Left cardiac atrium (tissue), 4 donors: Measurements from ENCODE around the gene ZFYVE28. TPM values are rescaled to one million over a fixed set of nuclear protein-coding genes. Genes with fewer than 3 reads are reported as not detected.
A peak's percentile ranks its signal among the peaks of the same experiment; 100 is the strongest.

ENCODE experiments used
- ATAC-seq, 2 donors: fragments of 200-7000 bp; cut with Tn5 transposase; one replicate each; pipeline ENCODE4 v1.9.1; 2020; ENCODE audit warnings: mild to moderate bottlenecking in 2 of 2, moderate library complexity in 2 of 2
- DNase-seq: peaks from one replicate; pipeline ENCODE4 v3.0.0-alpha.2; 2020
- intact Hi-C, 2 donors: fragments of 100-400 bp; cut with DNase I; formaldehyde crosslinking; loops; one replicate each; pipeline versions ENCODE4 v1.14.1 to v1.15.1; 2022 to 2023
- total RNA-seq, 2 donors: library from RNA; stranded (reverse); fragmentation: NEBNext Ultra II Directional; extraction: Animal tissue kit (Norgen Biotek cat#: 25700); gene quantifications; one replicate each; pipeline ENCODE4 v1.2.1, GENCODE V29; 2021
- donor health status: DM: no; HTN: yes; CAD: no.
- donor health status: DM: no; HTN: yes; CAD: no; lungs with severe emphysema.
- donor health status: DM: yes; HTN: yes; CAD: no.
- donor health status: Dilated cardiomyopathy.

ZFYVE28 gene
- total RNA-seq, 2 donors from 2014 or later, result 5.2 to 7.2 TPM

GRCh38 chr4:2401610-2401983 lies 16.8 kb downstream of the ZFYVE28 start:
- DNase-seq (no peak), ATAC-seq (no peak)
- intact Hi-C loops, result no loop called here

GRCh38 chr4:2400841-2401609 lies 17.4 kb downstream of the ZFYVE28 start:
- intact Hi-C loops, result no loop called here

GRCh38 chr4:2399631-2400190 lies 18.7 kb downstream of the ZFYVE28 start:
- no peak for DNase-seq
- intact Hi-C loops, result no loop called here
- ATAC-seq, result no peak

More at GRCh38 chr4:2400841-2401609, 17.4 kb downstream of the ZFYVE28 start:
- ATAC-seq, result no peak
- no peak for DNase-seq

- ATAC-seq, result no peak
- no peak for DNase-seq
- intact Hi-C loops, result no loop called here
Observed at GRCh38 chr4:2399216-2399615, 19.2 kb downstream of the ZFYVE28 start.

GRCh38 chr4:2397596-2398379 lies 20.7 kb downstream of the ZFYVE28 start:
- DNase-seq (no peak), ATAC-seq (no peak)
- intact Hi-C loops, result no loop called here

GRCh38 chr4:2396781-2397368 lies 21.6 kb downstream of the ZFYVE28 start:
- no peak for DNase-seq
- intact Hi-C loops, result no loop called here
- ATAC-seq, result no peak

- DNase-seq, result no peak
- intact Hi-C loops, result no loop called here
- ATAC-seq, result no peak
Observed at GRCh38 chr4:2395584-2395983, 22.9 kb downstream of the ZFYVE28 start.

GRCh38 chr4:2395038-2395437 lies 23.4 kb downstream of the ZFYVE28 start:
- DNase-seq (no peak), ATAC-seq (no peak)
- intact Hi-C loops, result no loop called here

GRCh38 chr4:2394528-2394927 lies 23.9 kb downstream of the ZFYVE28 start:
- intact Hi-C loops, result no loop called here
- ATAC-seq, result no peak
- no peak for DNase-seq

GRCh38 chr4:2393353-2394270 lies 24.8 kb downstream of the ZFYVE28 start:
- intact Hi-C loops, result no loop called here
- no peak for DNase-seq
- ATAC-seq, result peak; percentile 41 to 63

GRCh38 chr4:2390784-2391421 lies 27.5 kb downstream of the ZFYVE28 start:
- ATAC-seq (no peak), DNase-seq (no peak)
- intact Hi-C loops, result no loop called here

- ATAC-seq, result no peak
- intact Hi-C loops, result no loop called here
- no peak for DNase-seq
Observed at GRCh38 chr4:2390146-2390545, 28.3 kb downstream of the ZFYVE28 start.

GRCh38 chr4:2389691-2390090 lies 28.8 kb downstream of the ZFYVE28 start:
- DNase-seq (no peak), ATAC-seq (no peak)
- intact Hi-C loops, result no loop called here

- DNase-seq (no peak), ATAC-seq (peak in 1 of 2 donors; percentile 41)
- intact Hi-C loops, result no loop called here
Observed at GRCh38 chr4:2388429-2389182, 29.8 kb downstream of the ZFYVE28 start.

GRCh38 chr4:2387829-2388228 lies 30.6 kb downstream of the ZFYVE28 start:
- intact Hi-C loops, result no loop called here
- ATAC-seq, result no peak
- no peak for DNase-seq

GRCh38 chr4:2387218-2387617 lies 31.2 kb downstream of the ZFYVE28 start:
- ATAC-seq (no peak), DNase-seq (no peak)

GRCh38 chr4:2386717-2387116 lies 31.7 kb downstream of the ZFYVE28 start:
- ATAC-seq, result no peak
- intact Hi-C loops, result no loop called here

More at GRCh38 chr4:2387218-2387617, 31.2 kb downstream of the ZFYVE28 start:
- intact Hi-C loops, result no loop called here

GRCh38 chr4:2385516-2385915 lies 32.9 kb downstream of the ZFYVE28 start:
- no peak for DNase-seq
- intact Hi-C loops, result no loop called here
- no peak for ATAC-seq

More at GRCh38 chr4:2386717-2387116, 31.7 kb downstream of the ZFYVE28 start:
- no peak for DNase-seq
